WI38 (cell line): Measurements from ENCODE around the gene MACC1.

ENCODE experiments used
- H3K4me3 ChIP-seq: 2 replicates; pipeline ENCODE4 v1.5.1; 2011; ENCODE audit warnings: low read depth, mild to moderate bottlenecking, control low read depth, low read length
- TF ChIP-seq, protein P1 (sequence below): IDR thresholded peaks from 2 replicates; pipeline ENCODE4 v1.5.1; 2012; ENCODE audit warnings: low read depth, mild to moderate bottlenecking, control low read depth, low read length

The MACC1 gene

DNA sequence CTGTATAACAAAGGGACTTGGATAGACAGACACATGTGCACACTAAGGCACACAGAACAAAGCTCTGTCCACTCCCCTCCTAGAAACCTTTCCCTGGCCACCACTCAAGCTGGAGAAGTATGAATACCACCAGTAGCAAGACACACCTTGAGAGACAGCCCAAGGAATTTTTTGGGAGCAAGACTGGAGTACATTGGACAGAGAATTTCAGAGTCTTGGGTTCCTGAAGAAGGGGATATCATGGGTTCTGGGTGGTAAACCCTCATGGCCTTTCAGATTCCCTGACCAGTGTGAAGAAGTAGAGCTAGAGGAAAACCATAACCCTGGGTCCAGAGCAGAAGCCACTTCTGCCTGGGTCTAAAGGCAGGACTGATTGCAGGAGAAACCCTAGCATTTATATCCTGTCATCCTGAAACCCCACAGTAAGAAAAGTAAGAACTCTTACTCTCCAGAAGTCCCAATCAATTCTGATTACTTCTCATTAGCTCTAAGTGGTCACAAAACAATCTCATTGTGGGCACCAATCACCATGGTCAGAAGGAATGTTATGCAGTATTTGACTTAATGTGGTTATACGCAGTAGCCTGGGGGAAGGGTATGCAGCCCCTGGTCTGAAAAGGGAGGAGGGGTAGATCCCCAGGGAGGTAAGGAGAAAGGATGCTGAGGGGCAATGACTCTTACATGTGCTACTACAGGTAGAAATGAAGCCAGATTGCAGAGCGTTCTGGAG, 20.4 kb upstream of the MACC1 start:
- H3K4me3 ChIP-seq = no peak overlapping the region
- TF ChIP-seq, protein P1, sequence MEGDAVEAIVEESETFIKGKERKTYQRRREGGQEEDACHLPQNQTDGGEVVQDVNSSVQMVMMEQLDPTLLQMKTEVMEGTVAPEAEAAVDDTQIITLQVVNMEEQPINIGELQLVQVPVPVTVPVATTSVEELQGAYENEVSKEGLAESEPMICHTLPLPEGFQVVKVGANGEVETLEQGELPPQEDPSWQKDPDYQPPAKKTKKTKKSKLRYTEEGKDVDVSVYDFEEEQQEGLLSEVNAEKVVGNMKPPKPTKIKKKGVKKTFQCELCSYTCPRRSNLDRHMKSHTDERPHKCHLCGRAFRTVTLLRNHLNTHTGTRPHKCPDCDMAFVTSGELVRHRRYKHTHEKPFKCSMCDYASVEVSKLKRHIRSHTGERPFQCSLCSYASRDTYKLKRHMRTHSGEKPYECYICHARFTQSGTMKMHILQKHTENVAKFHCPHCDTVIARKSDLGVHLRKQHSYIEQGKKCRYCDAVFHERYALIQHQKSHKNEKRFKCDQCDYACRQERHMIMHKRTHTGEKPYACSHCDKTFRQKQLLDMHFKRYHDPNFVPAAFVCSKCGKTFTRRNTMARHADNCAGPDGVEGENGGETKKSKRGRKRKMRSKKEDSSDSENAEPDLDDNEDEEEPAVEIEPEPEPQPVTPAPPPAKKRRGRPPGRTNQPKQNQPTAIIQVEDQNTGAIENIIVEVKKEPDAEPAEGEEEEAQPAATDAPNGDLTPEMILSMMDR = no peak

DNA sequence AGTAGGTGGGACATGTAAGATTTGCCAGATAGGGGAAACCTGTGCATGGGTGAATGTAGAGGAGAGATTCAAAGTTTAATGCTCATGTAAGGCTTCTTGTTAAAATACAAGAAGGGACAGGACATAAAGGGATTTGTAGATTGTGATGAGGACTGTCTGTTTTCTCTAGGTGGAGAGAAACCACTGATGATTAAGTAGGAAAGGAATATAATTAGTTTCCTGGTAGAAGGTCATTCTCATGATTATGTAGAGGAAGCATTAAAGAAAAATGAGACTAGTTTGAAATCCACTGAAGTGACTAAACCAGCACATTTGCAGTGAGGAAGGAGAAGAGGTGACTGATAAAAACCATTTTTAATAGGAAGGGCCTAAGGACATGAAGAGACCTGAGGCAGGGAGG, 19.6 kb upstream of the MACC1 start:
- H3K4me3 ChIP-seq = no peak overlapping the region
- TF ChIP-seq, protein P1 = no peak

DNA sequence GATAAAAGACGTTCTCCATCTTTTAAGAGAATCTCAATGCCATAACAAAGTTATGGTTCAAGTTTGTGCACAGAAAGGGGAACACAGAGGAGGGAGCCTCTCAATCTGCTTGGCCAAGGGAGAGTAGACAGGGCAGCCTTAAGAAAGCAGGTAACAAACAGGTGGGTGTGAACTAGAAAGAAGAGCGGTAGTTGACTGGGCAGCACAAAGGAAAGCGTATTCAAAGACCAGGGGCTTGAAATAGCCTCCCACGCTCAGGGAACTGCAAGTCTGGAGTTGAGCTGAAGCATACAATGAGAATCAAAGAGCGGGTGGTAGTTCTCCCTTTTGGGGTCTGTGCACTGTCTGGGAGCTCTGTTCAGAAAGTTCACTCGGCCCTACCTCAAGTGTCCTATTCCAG, 18.9 kb upstream of the MACC1 start:
- TF ChIP-seq, protein P1 = no peak

DNA sequence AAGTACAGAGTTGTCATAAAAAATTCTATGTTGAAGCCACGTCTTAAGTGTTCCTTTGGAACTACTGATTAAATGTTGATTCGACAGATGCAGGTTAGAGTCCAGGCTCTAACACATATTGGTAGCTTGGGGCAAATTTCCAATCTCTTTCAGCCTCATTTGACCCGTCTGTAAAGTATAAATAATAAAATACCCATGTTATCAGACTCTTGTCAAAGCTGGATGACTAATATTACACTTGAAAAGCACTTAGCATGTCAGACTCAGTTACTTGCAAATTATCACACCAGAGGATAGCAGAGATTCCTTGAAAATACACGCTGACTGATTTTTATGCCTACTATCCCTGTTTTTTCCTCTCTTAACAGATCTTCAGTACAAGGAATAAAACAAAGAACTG, 18.1 kb upstream of the MACC1 start:
- no peak overlapping the region for H3K4me3 ChIP-seq
- TF ChIP-seq, protein P1 = no peak

More for the DNA sequence above, 18.9 kb upstream of the MACC1 start:
- H3K4me3 ChIP-seq = no peak overlapping the region

DNA sequence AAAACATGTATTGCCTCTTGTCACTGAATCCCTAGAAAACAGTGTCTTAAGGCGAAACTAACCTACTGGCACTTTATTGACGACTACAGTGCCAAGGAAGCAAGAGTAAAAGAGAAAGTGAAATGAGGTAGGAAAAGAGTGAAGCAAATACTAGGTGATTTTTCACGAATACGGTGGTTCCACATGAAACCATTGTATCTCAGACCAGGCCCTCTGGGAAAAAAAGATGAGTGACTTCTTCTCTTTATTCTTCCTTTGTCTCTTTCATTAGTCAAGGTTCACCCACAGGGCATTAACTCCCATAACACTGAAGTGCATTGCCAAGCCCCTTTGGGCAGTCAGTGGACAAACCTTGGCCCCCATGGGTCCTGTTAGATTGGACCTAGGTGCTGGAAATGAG, 16.2 kb upstream of the MACC1 start:
- no peak overlapping the region for H3K4me3 ChIP-seq
- TF ChIP-seq, protein P1 = no peak

DNA sequence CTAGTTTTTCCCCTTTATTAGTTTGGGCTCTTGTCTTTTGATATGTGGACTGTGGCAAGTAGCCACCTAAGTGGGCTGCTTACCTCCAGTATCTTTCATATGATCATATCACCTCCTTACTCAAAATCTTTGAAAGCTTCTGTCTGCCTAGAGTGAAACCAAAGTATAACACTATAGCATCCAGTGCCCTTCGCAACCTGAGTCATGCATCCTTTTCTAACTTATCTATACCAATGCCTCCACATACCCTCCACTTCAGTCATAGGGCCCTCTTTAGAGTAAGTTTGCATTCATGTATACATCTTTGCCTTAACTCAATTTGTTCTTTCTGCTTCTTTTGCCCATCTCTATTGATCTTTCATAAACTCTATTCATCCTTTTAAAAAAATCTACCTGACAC, 15.7 kb upstream of the MACC1 start:
- TF ChIP-seq, protein P1 = no peak
- H3K4me3 ChIP-seq = no peak overlapping the region

DNA sequence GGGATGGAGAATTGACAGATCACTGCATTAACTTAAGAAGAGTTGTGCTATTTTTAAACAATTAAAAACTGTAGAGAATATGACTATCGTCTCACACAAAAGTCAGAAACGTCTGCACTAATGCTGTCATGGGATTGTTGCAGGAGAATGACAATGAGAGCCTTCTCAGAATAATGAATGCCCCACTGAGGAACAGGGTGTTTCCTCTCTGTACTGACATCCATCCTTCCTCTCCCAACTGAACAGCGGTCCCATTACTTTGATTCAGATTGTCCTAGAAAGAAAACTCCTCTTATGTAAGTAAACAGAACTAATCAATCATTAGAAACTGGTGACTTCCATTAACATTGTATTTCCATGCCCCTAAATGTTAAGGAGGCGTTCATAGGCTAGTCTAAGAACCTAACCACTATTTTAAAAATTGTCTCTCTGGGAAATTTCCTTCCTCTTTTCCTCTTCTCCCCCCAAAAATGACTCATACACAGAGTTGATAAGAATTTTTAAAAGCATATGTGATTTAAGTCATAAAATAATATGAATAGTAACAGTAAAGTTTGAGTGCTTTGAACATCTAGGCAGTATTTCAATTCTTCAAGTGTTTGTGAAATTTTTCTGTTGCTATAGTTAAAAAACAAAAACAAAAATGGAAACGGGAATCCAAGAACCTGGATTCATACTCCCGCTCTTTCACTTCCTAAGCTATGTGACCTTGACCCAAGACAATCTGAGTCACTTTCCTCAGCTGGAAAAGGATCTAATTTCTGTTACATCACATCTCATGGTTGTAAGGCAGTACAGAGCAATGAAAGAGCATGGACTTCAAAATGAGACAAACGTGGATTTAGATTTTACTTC, 12.7 kb upstream of the MACC1 start:
- H3K4me3 ChIP-seq = no peak overlapping the region
- TF ChIP-seq, protein P1 = no peak
